IPS-20b (cell line): ENCODE measurements around the gene SLC30A3.
"Not testable (repeated sequence)": the region's sequence is repeated elsewhere in the genome, so short reads cannot be mapped to it uniquely, and the experiment has no call there.

Experiments
- H3K27ac ChIP-seq: one replicate; pipeline ENCODE4 v1.5.1; 2013; ENCODE audit warnings: low read length
- H3K27me3 ChIP-seq: 2 replicates; pipeline ENCODE4 v1.6.1; 2013; ENCODE audit warnings: mild to moderate bottlenecking, low read length, inconsistent platforms; ENCODE audit not compliant: insufficient read depth
- H3K36me3 ChIP-seq: 2 replicates; pipeline ENCODE4 v1.6.1; 2013; ENCODE audit warnings: low read depth, mild to moderate bottlenecking, inconsistent platforms, low read length, moderate library complexity; ENCODE audit not compliant: insufficient read depth
- H3K4me1 ChIP-seq: 2 replicates; pipeline ENCODE4 v1.6.1; 2013; ENCODE audit warnings: mild to moderate bottlenecking, control low read depth, inconsistent platforms, low read length, moderate library complexity; ENCODE audit not compliant: insufficient read depth
- H3K4me3 ChIP-seq: 2 replicates; pipeline ENCODE4 v1.5.1; 2013; ENCODE audit warnings: mild to moderate bottlenecking, low read length, inconsistent platforms
- H3K9ac ChIP-seq: 2 replicates; pipeline ENCODE4 v1.6.1; 2013; ENCODE audit warnings: low read depth, mild to moderate bottlenecking, inconsistent platforms, low read length, moderate library complexity
- H3K9me3 ChIP-seq: 2 replicates; pipeline ENCODE4 v1.6.1; 2013; ENCODE audit warnings: mild to moderate bottlenecking, low read depth, low read length, inconsistent platforms; ENCODE audit not compliant: insufficient read depth

Gene SLC30A3

DNA sequence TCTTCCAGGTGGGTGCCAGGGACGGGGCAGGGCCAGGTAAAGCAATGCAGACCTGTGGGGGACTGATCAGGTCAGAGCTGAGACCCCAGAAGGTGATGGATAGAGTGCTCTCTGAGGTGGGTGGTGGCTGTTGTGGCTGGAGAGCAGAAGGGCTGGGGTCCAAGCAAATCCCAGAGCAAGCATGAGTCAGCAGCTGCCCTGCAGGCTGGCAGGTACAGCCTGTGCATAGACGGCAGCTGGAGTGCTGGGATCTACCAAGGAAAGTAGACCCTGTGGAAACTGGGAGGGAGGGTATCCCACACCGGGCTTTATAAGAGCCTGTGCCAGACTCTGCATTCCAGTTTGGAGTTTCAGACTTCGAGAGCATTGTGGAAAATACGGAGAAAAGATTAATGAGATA is 20.0 kb upstream of the SLC30A3 start:
- Histone ChIP-seq H3K36me3 (no peaks in the 10 kb centered on the region), H3K9ac (peak overlapping the region; percentile 52; the same call in 1 of the 2 replicates), H3K4me3 (peak overlapping the region; percentile 55; the same call in 1 of the 2 replicates), H3K9me3 (no peaks in the 10 kb centered on the region), H3K27ac (peak overlapping the region; percentile 15), H3K27me3 (peaks cover 22% of the 10 kb centered on the region), H3K4me1 (peaks cover 11% of the 10 kb centered on the region; the same call in 1 of the 2 replicates)

DNA sequence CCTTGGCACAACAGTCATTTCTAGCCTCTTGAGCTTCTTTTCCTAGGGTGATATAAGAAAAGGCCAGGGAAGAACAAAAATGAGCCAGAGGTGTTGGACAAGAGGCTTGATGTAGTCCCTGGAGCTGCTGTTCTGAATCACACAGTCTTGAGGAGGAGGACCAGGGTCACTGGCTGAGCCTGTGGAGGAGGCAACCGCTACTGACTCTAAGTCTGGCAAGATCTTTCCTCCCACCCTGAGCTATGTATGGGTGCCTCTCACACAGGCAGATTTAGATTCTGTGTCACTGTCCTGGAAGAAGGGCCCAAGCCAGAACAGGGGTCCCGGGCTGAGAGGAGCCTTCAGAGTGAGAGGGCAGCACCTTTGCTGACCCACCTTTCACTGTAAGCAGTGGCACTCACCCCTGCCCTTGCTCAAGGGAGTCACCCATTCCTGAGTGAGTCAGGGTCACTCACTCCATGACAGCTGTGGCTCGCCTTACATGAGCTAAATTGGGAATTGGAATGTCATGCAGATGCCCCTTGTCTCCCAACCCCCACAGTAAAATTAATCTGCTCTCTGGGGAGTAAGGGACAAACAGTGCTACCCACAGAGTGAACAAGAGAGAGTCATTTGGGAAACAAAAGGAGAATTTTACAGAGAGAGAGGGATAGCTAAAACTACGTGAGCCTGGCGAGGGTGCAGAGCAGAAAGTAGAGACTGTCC is 19.2 kb upstream of the SLC30A3 start, which contains the start of gene TRIM54:
Gene TRIM54 (plus strand): TSS at position 575 of the 705 bp plus-strand sequence. CDS start 303 bp downstream, outside the sequence.
- Histone ChIP-seq H3K4me1 (peaks cover 11% of the 10 kb centered on the region; the same call in 1 of the 2 replicates), H3K4me3 (peak within 1 kb of the TSS; percentile 55; the same call in 1 of the 2 replicates), H3K9me3 (no peaks in the 10 kb centered on the region), H3K27me3 (peaks cover 25% of the 10 kb centered on the region), H3K36me3 (no peaks in the 10 kb centered on the region), H3K27ac (peak within 1 kb of the TSS; percentile 15), H3K9ac (peak within 1 kb of the TSS; percentile 52; the same call in 1 of the 2 replicates)

DNA sequence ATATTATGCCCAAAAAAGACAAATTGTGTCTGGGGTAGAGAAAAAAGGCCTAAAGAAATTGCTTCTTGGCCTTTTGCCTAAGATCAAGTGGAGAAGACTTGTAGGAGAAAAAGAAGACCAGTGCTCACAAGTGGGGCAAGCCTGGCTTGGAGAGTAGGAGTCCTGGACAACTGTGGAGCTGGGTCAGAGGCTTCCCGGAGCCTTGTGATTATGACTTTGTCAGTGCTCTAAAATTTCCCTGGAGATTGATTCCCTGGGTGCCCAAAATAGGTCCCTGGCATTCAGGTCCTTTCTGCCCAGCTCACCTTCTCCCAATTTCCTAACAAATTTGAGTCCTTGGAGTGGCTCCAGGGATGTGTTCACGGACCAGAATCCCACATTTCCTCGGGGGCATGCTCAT is 18.6 kb upstream of the SLC30A3 start:
- H3K4me3 ChIP-seq = no peak overlapping the region
- no peaks in the 10 kb centered on the region for H3K36me3 ChIP-seq
- H3K9ac ChIP-seq = no peak overlapping the region
- no peak overlapping the region for H3K27ac ChIP-seq
- H3K9me3 ChIP-seq = no peaks in the 10 kb centered on the region
- peaks cover 25% of the 10 kb centered on the region for H3K27me3 ChIP-seq
- H3K4me1 ChIP-seq = peaks cover 11% of the 10 kb centered on the region; the same call in 1 of the 2 replicates

DNA sequence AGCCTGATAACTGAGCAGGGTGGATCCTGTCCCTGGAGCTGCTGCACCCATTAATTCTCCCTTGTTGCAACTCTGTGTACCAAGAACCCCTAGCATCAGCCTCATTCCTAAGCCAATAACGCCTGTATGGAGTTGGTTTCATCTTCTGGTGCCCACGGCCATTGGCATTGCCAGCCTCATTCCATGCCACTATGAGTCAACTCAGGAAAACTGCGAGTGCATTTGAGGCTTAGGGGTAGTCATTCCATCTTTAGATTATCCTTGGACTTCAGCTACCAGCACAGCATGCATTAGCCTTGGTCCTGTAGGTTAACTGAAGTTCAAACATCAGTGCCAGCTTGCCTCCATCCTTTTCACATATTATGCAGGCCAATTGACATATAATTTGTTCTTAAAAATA is 18.0 kb upstream of the SLC30A3 start:
- H3K36me3 ChIP-seq = no peaks in the 10 kb centered on the region
- no peak overlapping the region for H3K4me3 ChIP-seq
- peaks cover 25% of the 10 kb centered on the region for H3K27me3 ChIP-seq
- H3K27ac ChIP-seq = no peak overlapping the region
- no peaks in the 10 kb centered on the region for H3K9me3 ChIP-seq
- no peak overlapping the region for H3K9ac ChIP-seq
- peaks cover 11% of the 10 kb centered on the region; the same call in 1 of the 2 replicates for H3K4me1 ChIP-seq

DNA sequence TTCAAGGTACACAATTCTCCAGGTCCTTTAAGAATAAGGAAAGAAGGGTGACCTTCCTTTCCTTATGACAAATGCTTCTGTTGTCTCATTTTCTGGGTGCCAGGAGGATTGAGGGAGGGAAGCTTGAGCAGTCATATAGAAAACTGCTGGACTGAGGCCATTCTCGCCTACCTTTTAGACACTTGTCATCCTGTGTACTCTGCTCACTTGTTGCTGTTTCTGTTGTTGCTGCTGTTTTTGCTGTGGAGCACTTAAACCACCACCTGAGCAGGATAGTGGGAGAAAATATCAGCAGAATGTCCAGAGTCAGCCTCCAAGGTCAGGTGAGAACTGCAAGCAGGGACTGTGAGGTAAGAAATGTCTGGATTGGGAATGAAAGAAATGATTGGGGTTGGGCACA is 15.2 kb upstream of the SLC30A3 start:
- Histone ChIP-seq H3K9ac (no peak overlapping the region), H3K4me3 (no peak overlapping the region), H3K9me3 (no peaks in the 10 kb centered on the region), H3K4me1 (peaks cover 7% of the 10 kb centered on the region; the same call in 1 of the 2 replicates), H3K36me3 (no peaks in the 10 kb centered on the region), H3K27me3 (peaks cover 25% of the 10 kb centered on the region), H3K27ac (no peak overlapping the region)

DNA sequence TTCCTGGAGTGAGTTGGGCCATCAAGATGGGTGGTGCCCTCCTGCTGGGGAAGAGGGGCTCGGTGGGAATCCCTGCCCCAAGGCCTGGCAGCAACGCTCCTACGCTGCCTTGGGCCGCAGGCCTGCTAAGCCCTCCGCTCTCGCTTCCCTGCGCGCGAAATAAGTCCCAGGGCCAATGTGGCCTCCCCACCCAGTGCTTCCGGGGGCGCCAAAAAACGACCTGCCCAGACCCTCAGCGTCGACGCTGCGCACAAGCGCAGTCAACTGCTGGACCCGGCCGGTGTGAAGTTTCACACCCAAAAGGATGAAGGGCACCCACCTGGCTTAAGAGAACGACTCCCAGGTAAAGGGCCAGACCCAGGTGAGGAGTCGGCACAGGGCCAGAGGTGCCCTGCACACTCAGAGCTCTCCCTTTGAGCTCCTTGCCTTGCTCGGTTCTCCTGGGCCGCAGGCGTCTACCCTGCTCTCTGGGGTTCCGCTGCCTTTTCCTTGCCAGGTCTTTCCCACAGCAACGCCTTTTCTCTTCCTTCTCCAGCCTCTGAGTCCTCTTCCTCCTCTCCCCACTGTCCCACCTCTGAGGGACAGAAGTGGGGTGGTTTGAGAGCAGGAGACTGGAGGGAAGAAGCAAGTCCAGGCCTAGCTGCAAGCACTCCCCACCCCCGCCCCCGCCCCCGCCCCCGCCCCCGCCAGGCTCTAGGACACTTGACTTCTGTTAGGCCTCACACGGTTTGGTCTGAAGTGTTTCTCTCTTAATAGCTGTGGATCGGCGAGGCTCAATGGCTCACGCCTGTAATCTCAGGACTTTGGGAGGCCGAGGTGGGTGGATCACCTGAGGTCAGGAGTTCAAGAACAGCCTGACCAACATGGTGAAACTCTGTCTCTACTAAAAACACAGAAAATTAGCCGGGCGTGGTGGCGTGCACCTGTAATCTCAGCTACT is 12.6 kb upstream of the SLC30A3 start, which contains the start of gene DNAJC5G:
Gene DNAJC5G (plus strand): TSS at position 223 of the 940 bp plus-strand sequence. CDS start 1,296 bp downstream, outside the sequence.
- Histone ChIP-seq H3K27me3 (0 out of 2 replicates have a peak, but pooled peaks cover 3% of the 10 kb centered on the region), H3K27ac (no peak within 1 kb of the TSS), H3K9me3 (no peaks in the 10 kb centered on the region), H3K4me1 (0 out of 2 replicates have a peak, but pooled peaks cover 3% of the 10 kb centered on the region), H3K4me3 (no peak within 1 kb of the TSS), H3K9ac (no peak within 1 kb of the TSS), H3K36me3 (no peaks in the 10 kb centered on the region)

DNA sequence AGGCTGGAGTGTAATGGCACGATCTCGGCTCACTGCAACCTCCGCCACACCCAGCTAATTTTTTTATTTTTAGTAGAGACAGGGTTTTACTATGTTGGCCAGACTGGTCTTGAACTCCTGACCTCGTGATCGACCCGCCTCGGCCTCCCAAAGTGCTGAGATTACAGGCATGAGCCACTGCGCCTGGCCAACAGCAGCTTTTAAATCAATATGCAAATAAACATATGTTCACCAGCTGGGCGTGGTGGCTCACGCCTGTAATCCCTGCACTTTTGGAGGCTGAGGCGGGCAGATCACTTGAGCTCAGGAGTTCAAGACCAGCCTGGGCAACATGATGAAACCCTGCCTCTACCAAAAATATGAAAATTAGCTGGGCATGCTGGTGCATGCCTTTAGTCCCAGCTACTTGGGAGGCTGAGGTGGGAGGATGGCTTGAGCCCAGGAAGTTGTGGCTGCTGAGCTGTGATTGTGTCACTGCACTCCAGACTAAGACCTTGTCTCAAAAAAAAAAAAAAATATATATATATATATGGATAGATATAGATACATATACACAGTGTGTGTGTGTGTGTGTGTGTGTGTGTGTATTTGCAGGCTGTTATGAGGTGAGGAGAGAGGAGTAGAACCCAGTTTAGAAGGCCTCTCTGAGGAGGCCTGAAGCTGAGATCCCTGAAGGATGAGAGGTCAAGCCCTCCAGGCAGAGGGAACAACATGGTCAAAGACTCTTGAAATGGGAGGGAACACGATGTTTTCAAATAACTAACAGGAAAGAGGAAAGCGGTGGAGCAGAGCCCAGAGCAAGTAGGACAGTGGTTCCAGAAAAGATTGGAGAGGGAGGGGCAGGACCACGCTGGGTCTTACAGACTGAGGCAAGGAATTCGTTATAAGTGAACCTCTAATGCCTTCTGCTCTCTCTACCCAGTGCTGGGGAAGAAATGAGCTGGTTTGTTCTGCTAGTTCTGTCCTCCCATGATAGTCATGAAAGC is 10.0 kb upstream of the SLC30A3 start:
- H3K9me3 ChIP-seq, H3K4me3 ChIP-seq, H3K27me3 ChIP-seq, H3K4me1 ChIP-seq, H3K27ac ChIP-seq, H3K36me3 ChIP-seq, H3K9ac ChIP-seq: not testable (repeated sequence)

DNA sequence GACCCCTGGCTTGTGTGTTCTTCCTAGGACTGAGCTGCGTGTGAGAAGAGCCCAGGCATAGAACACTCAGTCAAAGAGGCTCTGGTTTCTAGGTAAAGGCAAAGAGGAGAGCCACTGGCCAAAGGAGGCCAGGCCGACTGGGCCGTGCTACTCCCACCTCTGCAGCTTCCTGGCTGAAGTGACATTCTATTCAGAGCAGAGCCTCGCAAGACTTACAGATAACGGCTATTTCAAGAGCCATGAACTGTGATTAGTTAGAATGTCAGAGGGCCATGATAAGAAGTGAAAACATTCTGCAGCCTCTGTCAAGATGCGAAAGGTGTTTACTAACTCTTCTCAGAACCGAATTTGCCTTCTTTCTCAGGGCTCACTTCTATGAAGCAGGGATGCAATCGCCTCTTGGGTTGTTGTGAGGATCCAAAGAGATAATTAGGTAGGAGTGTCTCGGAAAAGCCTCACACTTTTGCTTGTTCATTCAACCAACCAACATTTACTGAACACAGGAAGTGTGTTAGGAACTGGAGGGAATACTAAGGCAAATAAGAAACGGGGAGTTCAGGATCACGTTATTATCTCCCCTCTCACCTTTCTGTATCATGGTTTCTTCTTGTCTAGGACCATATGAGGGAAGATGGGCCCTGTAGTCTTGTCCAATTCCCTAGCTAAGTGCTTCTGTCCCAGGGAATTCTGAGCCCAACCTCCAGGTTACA is 8.9 kb upstream of the SLC30A3 start:
- Histone ChIP-seq H3K4me1 (no peaks in the 10 kb centered on the region), H3K9ac (no peak overlapping the region), H3K27me3 (peaks cover 14% of the 10 kb centered on the region), H3K4me3 (no peak overlapping the region), H3K36me3 (no peaks in the 10 kb centered on the region), H3K9me3 (no peaks in the 10 kb centered on the region), H3K27ac (no peak overlapping the region)

DNA sequence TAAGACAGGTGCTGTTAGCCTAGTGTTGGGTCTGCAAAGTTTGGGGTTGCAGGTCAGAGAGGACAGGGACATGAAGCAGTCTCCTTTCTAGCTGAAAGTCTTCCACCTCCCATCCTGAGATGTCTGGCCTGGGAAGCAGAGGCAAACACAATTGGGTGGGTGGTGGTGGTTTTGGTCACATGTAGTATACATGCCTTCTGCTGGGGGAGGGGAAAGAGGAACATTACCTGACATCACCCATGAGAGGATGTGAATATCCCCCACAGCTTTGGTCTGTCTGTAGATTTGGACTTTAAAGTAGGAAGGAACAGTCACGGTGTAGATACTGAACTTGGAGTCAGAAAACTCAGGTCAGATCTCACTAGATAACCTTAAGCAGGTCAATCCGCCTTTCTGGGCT is 7.8 kb upstream of the SLC30A3 start:
- H3K4me1 ChIP-seq = no peaks in the 10 kb centered on the region; the same call in 1 of the 2 replicates
- H3K4me3 ChIP-seq = no peak overlapping the region
- no peaks in the 10 kb centered on the region for H3K36me3 ChIP-seq
- H3K27ac ChIP-seq = no peak overlapping the region
- peaks cover 24% of the 10 kb centered on the region for H3K27me3 ChIP-seq
- no peak overlapping the region for H3K9ac ChIP-seq
- no peaks in the 10 kb centered on the region for H3K9me3 ChIP-seq

DNA sequence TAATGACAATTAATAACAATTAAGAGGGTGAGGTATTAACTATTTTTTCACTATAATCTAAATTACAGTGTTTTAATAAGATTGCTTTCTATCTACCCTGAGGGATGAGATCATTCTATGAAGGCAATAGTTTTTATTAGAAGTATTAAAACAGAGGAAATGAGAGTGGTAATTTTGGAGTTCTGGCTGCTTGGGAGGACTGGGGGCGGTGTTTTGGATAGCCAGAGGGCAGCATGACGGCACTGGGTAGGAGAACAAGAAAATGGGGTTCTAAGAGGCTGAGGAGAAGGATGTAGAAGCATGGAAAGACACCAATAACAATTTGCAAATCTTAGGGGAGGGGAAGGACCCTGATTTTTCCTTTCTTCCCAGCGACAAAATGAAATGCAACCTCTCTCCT is 7.3 kb upstream of the SLC30A3 start:
- Histone ChIP-seq H3K36me3 (no peaks in the 10 kb centered on the region), H3K9me3 (no peaks in the 10 kb centered on the region), H3K4me1 (no peaks in the 10 kb centered on the region; the same call in 1 of the 2 replicates), H3K4me3 (no peak overlapping the region), H3K9ac (no peak overlapping the region), H3K27me3 (peaks cover 30% of the 10 kb centered on the region), H3K27ac (no peak overlapping the region)
